ENCODE results near the gene ZC3H7B.

DNA sequence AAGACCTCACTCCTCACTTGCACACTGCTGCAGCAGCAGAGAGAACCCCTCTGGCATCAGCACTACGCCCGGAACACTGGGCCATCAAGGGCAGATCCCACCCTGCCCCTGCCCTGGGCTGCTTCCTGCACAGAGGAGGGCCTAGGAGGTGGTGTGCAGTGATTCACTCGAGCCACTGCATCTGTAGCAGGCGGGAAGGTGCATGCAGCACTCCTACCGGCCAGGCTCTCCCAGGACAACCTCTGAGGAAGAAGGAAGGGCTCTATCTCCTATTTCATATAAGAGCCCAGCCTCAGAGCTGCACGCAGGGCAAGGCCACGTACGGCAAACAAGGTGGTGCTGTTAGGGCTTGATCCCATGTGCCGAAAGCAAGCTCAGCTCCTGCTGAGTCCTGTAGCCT is 29.5 kb upstream of the ZC3H7B start:
- TF ChIP-seq, protein P1, sequence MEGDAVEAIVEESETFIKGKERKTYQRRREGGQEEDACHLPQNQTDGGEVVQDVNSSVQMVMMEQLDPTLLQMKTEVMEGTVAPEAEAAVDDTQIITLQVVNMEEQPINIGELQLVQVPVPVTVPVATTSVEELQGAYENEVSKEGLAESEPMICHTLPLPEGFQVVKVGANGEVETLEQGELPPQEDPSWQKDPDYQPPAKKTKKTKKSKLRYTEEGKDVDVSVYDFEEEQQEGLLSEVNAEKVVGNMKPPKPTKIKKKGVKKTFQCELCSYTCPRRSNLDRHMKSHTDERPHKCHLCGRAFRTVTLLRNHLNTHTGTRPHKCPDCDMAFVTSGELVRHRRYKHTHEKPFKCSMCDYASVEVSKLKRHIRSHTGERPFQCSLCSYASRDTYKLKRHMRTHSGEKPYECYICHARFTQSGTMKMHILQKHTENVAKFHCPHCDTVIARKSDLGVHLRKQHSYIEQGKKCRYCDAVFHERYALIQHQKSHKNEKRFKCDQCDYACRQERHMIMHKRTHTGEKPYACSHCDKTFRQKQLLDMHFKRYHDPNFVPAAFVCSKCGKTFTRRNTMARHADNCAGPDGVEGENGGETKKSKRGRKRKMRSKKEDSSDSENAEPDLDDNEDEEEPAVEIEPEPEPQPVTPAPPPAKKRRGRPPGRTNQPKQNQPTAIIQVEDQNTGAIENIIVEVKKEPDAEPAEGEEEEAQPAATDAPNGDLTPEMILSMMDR (IDR thresholded peaks at IDR 0.05): no peak
- no peak for TF ChIP-seq POLR2A (IDR thresholded peaks at IDR 0.05)
